ENCODE measurements around the gene FAM13C.

Gene FAM13C

GRCh38 chr10:59312247-59312646, 50.1 kb downstream of the FAM13C start:
- no peak for DNase-seq

- DNase-seq: no peak
Measured at GRCh38 chr10:59311025-59311424, 51.3 kb downstream of the FAM13C start.

GRCh38 chr10:59310324-59310914, 51.9 kb downstream of the FAM13C start:
- no peak for DNase-seq

- no peak for DNase-seq
Measured at GRCh38 chr10:59304521-59305097, 57.7 kb downstream of the FAM13C start.

- no peak for DNase-seq
Measured at GRCh38 chr10:59303018-59303417, 59.3 kb downstream of the FAM13C start.

- no peak for DNase-seq
Measured at GRCh38 chr10:59302381-59302780, 60.0 kb downstream of the FAM13C start.

- no peak for DNase-seq
Measured at GRCh38 chr10:59301067-59301754, 61.1 kb downstream of the FAM13C start.

GRCh38 chr10:59300386-59300785, 62.0 kb downstream of the FAM13C start:
- DNase-seq: no peak

GRCh38 chr10:59299933-59300332, 62.4 kb downstream of the FAM13C start:
- no peak for DNase-seq

- DNase-seq: no peak
Measured at GRCh38 chr10:59290448-59290847, 71.9 kb downstream of the FAM13C start.

- no peak for DNase-seq
Measured at GRCh38 chr10:59289853-59290252, 72.5 kb downstream of the FAM13C start.

GRCh38 chr10:59287587-59288255, 74.6 kb downstream of the FAM13C start:
- no peak for DNase-seq

GRCh38 chr10:59285848-59286247, 76.5 kb downstream of the FAM13C start:
- no peak for DNase-seq

GRCh38 chr10:59285073-59285472, 77.3 kb downstream of the FAM13C start:
- DNase-seq: no peak

GRCh38 chr10:59284118-59284975, 78.0 kb downstream of the FAM13C start:
- no peak for DNase-seq

- no peak for DNase-seq
Measured at GRCh38 chr10:59283456-59284091, 78.8 kb downstream of the FAM13C start.

GRCh38 chr10:59281861-59282260, 80.5 kb downstream of the FAM13C start:
- no peak for DNase-seq

- no peak for DNase-seq
Measured at GRCh38 chr10:59279991-59280505, 82.3 kb downstream of the FAM13C start.

- DNase-seq: no peak
Measured at GRCh38 chr10:59279476-59279875, 82.9 kb downstream of the FAM13C start.

GRCh38 chr10:59276919-59277318, 85.4 kb downstream of the FAM13C start:
- no peak for DNase-seq

GRCh38 chr10:59276133-59276532, 86.2 kb downstream of the FAM13C start:
- DNase-seq: no peak

GRCh38 chr10:59273445-59273844, 88.9 kb downstream of the FAM13C start:
- no peak for DNase-seq
